SK-N-SH (cell line): Measurements from ENCODE around the gene LMAN2.

Experiments
- CTCF ChIP-seq: fragments of 200-600 bp; sonication (generic); IDR thresholded peaks from 2 replicates; pipeline ENCODE4 v1.6.1; 2017; ENCODE audit warnings: antibody characterized with exemption, mild to moderate bottlenecking, moderate library complexity
- GATA2 ChIP-seq: sonication (generic); formaldehyde crosslinking; IDR thresholded peaks from 2 replicates; pipeline ENCODE4 v1.5.0; 2020; ENCODE audit warnings: mild to moderate bottlenecking, missing genetic modification reagents
- MAX ChIP-seq: IDR thresholded peaks from 2 replicates; pipeline ENCODE4 v1.4.0; 2012; ENCODE audit warnings: low read depth
- PBX3 ChIP-seq: IDR thresholded peaks from 2 replicates; pipeline ENCODE4; 2012
- TAF1 ChIP-seq: IDR thresholded peaks from 2 replicates; pipeline ENCODE4 v1.6.1; 2012; ENCODE audit warnings: low read depth, mild to moderate bottlenecking, low read length, moderate library complexity, borderline replicate concordance

- TF ChIP-seq GATA2 (CRISPR knock-in tag) = no peak
- no peak for TF ChIP-seq CTCF
- no peak for TF ChIP-seq TAF1
- no peak for TF ChIP-seq PBX3
- no peak for TF ChIP-seq MAX
Measured at GRCh38 chr5:177314376-177315342, 36.8 kb downstream of the LMAN2 start.
